Ramos (cell line): Measurements from ENCODE around the gene TSPAN9.

Source experiments
- in situ Hi-C: fragments of 300-500 bp; cut with MboI; formaldehyde crosslinking; loops from one replicate; pipeline ENCODE4 v1.14.3; 2022; ENCODE audit warnings: low sequenced_read_pairs; ENCODE audit not compliant: unreplicated experiment

TSPAN9 gene

GRCh38 chr12:3216726-3217682 is 139.8 kb downstream of the TSPAN9 start:
- in situ Hi-C loops = no loop called here

DNA sequence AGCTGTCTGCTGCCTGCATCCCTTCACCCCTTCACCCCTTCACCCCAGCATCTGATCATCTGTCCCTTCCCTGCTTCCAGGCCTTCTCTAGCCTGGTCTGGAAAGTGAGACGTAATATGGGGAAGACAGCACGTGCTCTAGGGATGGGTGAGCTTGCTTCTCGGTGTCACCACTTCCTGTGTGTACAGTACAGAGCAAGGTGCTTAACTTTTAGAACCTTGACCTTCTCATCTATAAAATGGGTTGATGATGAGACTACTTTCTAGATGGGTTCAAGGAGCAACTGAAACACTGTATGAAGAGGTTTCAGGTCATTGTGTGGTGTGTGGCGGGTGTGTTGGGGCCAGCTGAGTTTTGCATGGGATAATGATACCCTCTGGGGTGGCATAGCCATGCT is 140.5 kb downstream of the TSPAN9 start:
- in situ Hi-C loops = no loop called here

GRCh38 chr12:3218228-3219171 is 141.3 kb downstream of the TSPAN9 start:
- in situ Hi-C loops = no loop called here

DNA sequence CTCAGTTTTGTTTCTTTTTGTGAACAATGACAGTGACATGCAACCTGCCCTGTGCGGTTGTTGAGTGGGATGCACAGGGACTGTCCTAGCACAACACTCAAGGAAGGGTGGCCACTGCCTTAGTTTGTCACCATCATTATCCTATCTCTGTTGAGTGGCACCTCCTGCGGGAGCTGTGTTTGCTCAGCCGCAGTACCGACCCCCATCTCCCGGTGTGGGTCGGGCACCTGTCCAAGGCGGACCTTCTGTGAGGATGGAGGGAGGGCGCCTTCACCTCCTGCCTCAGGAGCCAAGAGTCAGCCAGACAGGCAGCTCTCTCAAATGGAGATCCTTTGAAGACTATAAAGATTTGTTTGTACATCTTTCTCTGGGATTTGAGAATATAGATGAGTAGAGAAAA is 142.1 kb downstream of the TSPAN9 start:
- in situ Hi-C loops = no loop called here

- in situ Hi-C loops = no loop called here
Observed at GRCh38 chr12:3220382-3221321, 143.5 kb downstream of the TSPAN9 start.

GRCh38 chr12:3222306-3222705 is 145.1 kb downstream of the TSPAN9 start:
- in situ Hi-C loops = no loop called here

GRCh38 chr12:3222979-3223378 is 145.8 kb downstream of the TSPAN9 start:
- in situ Hi-C loops = no loop called here

DNA sequence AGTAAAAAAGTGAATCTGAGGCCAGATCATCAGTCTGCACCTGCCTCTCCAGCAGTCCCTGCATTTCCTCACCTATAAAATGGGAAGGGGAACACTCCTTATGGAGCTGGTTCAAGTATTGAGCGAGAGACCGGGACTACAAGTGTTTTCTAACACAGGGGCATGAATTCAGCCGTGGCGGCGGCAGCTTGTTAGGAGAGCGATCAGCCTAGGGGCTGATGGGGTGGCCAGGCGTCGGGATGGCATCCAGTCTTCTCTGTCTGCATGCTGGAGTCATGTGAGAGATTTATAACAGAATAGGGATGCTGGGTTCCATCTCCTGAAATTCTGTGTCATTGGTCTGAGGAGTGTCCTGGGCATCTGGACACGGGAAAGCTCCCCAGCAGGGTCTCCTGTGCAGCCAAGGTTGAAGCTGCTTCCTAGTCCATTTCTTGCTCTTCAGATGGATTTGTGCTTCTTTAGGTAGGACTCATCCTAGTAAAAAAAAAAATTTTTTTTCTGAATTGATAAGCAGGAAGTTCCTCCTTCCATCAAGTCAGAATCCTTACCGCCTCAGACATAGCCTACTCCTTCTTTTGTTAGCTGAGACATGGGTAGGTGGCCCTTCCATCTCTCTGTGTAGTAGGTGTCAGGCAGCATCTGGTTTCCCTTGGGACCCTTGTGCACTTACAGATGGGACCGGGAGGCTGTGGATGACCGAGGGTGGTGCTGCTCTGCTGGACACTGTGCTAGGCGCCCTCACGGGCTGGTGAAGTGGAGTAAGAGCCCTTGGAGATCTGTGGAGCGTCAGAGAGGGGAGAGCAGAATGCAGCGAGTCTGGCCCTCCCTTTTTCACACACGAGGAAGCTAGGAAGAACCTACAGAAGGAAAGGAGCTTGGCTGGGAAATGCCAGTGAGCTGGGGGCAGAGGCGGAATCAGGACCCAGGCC is 146.7 kb downstream of the TSPAN9 start:
- in situ Hi-C loops = no loop called here

DNA sequence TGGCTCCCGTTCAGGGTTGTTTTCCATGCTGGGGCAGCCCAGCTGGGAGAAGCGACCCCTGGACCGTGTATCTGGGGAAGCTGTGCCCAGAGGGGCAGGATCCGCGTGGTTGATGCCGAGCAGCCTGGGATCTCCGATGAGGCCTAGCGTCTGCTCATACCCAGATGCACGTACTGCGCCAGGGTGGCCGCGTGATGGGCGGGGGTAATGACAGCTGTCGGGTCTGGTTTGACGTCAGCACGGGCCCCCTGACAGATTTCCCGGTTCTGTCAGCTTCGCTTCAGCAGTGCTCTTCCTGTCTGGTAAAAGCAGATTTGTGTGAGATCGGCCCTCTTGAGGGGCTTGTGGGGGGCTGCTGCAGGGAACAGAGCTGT is 147.3 kb downstream of the TSPAN9 start:
- in situ Hi-C loops = no loop called here

GRCh38 chr12:3225154-3225795 is 148.1 kb downstream of the TSPAN9 start:
- in situ Hi-C loops = no loop called here

DNA sequence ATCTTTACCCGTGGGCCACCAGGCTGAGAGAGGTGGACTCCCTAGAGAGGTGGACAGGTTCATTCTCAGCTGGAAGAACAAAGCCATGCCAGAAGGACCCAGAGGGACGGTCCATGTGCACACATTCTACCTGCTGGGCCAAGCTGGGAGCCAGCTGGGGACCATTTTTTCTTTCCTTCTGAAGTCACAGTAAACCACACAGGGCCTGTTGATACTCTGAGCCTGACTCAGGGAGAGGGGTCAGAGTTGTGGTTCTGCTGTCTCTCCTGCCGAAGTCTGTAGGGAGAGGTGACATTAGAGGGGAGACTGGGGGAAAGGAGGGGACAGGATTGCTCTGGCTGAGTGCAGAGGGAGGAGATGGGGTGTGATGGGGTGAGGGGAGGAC is 148.6 kb downstream of the TSPAN9 start:
- in situ Hi-C loops = no loop called here

DNA sequence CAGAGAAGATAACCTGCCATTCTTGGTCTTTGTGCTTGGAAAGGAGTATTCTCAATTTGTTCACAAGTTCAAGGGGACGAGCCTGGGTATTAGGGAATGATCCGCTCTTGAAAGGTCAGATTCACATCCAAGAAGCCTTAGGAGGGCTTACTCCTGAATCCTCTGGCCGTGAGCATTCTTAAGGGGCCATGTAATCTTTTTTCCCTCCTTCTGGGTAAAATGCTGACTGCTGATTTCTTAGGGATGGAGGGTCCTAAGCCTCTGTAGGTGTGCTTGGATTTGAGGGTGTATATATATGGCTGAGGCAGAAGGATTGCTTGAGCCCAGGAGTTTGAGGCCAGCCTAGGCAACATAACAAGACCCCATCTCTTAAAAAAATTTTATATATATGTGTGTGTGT is 149.1 kb downstream of the TSPAN9 start:
- in situ Hi-C loops = no loop called here

DNA sequence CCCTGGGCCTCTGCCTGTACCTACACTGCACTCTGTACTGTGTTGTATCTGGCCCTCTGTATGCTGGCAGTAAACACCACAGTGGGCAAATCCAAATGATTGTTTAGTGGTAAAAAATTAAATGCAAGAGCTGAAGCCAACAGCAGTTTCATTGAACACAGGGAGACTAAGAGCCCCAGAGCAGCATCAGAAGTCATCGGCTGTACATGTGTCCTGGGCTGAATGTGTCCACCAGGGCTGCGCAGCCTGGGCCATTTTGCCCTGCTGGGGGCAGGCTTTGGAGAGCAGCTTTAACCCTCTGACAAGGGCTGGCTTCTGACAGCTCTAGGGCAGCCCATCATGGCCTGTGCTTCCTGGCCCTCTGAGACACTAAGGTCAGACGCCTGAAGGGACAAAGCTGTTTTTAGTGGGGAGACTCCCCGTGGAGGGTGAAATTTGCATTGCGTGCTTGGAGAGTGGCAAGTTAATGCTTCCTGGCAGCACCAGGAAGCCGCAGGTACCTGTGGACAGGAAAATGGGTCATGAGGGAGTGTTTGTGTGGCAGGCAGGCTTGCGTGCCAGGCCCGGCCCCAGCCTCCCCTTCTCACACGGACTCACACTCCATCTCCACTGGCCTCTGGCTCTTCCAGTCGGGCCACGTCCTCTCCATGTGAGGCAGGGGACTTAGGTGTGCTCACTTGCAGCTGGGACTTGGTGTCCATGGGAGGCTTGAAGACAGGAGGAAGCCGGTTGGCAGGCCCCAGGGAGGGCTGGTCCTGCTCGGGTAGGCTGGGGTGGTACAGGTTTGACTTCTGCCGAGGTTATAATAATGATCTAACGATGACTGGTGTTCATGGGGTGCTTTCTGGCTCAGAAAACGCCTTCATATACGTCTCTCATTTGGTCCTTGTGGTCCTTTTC is 150.1 kb downstream of the TSPAN9 start:
- in situ Hi-C loops = no loop called here

DNA sequence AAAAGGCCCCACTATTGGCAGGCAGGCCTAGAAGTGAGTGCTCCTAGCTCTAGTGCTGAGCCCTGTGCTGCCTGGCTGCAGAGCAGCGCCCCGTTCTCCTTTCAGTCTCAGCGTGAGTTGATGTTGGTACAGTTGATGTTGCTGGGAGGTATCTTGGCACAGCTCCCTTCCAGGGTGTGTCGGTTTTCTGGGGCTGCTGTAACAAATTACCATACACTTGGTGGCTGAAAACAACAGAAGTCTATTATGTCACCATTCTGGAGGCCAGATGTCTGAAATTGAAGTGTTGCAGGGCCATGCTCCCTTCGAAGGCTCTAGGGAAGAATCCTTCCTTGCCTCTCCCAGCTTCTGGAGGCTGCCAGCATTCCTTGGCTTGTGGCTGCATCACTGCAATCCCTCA is 151.4 kb downstream of the TSPAN9 start:
- in situ Hi-C loops = no loop called here

DNA sequence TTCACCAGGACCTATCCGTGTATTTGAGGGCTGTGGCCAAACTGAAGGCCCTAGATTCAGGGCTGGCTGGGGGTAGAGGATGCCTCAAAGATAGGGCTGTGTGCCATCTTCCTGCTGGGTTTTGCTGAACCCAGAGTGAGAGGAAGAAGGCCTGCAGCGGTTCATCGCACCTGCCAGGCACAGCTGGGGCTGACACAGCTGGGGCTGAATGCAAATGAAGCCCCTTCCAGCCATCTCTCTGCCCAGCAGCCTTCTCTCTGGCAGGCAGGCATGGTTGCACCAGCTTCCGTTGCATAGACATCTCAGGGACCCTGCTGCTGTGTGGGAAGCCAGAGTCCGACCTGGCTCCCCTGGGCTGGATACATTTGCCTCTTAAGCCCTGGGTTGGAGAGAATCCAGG is 152.4 kb downstream of the TSPAN9 start:
- in situ Hi-C loops = no loop called here

- in situ Hi-C loops = no loop called here
Observed at GRCh38 chr12:3230758-3231375, 153.7 kb downstream of the TSPAN9 start.

DNA sequence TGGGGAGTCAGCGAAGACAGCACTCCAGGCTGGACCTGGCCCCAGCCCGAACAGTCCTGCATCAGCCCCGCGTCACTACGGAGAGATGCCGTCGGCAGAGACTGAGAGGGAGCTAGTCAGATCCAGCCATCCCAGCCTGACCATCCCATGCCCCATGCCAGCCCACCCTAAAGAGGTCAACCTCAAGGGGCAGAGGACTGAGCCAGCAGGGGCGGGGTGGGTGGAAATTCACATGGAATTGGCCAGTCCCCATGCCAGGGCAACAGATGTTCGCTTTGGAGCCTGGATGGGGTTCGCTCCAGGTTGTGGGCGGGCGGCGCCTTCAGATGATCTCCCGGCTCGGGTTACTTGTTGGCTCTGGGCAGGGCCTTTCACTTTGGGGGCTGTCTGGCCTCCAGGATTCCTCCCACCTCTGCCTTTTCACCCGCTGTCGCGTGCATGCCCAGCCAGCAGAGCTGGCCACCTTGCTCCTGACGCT is 154.3 kb downstream of the TSPAN9 start:
- in situ Hi-C loops = no loop called here
